OCI-LY7 (cell line): ENCODE results near the gene SSX4B.

ENCODE experiments used
- CTCF ChIP-seq: fragments of 200-600 bp; sonication (generic); conservative IDR thresholded peaks from 2 replicates; pipeline ENCODE4 v1.5.1; 2014; ENCODE audit warnings: mild to moderate bottlenecking, antibody characterized with exemption, low read length, moderate library complexity, mixed read lengths
- EZH2phosphoT487 ChIP-seq: fragments of 200-600 bp; sonication (generic); IDR thresholded peaks from 2 replicates; pipeline ENCODE4 v1.6.1; 2018; ENCODE audit warnings: low read depth, borderline replicate concordance, mild to moderate bottlenecking, mixed run types, antibody characterized with exemption, low read length, moderate library complexity, mixed read lengths

DNA sequence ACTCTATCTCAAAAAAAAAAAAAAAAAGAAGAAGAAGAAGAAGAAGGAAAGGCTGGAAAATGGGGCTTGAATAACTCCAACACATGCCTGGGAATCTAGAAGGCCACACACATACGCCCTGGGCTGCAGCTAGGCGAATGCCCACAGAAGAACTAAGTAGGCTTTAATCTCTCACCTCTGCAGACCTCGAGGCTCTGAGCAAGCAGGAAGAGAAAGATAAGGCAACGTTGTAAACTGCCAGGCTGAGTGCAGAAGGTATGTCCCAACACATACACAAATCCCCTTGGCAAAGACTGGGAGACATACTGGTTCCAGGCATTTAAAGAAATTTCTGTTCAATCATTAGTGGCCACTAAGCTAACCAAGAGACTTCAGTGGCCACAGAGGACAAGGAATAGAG, 39.9 kb upstream of the SSX4B start:
- TF ChIP-seq CTCF (no peak), EZH2phosphoT487 (no peak)
